Mucosa of descending colon (tissue), 3 donors: Measurements from ENCODE around the gene KHDC4. TPM values are rescaled to one million over a fixed set of nuclear protein-coding genes. Genes with fewer than 3 reads are reported as not detected.
A peak's percentile ranks its signal among the peaks of the same experiment; 100 is the strongest.

Source experiments
- ATAC-seq: fragments of 200-7000 bp; cut with Tn5 transposase; one replicate; pipeline ENCODE4 v1.9.1; 2020; ENCODE audit warnings: mild to moderate bottlenecking, moderate library complexity
- DNase-seq, 3 donors: peaks; one replicate each; pipeline ENCODE4 v3.0.0-alpha.2; 2020
- H3K36me3 ChIP-seq: fragments of 200-600 bp; one replicate; pipeline ENCODE4 v1.8.0; 2021; ENCODE audit warnings: low read depth, mild to moderate bottlenecking
- H3K4me1 ChIP-seq: fragments of 200-600 bp; one replicate; pipeline ENCODE4 v1.8.0; 2021; ENCODE audit warnings: low read depth, mild to moderate bottlenecking
- H3K4me3 ChIP-seq: fragments of 200-600 bp; one replicate; pipeline ENCODE4 v1.8.0; 2021; ENCODE audit warnings: mild to moderate bottlenecking
- H3K9me3 ChIP-seq: fragments of 200-600 bp; one replicate; pipeline ENCODE4 v1.8.0; 2021; ENCODE audit warnings: mild to moderate bottlenecking
- CTCF ChIP-seq: fragments of 200-600 bp; IDR thresholded peaks from one replicate; pipeline ENCODE4 v1.8.0; 2022; ENCODE audit warnings: antibody characterized with exemption, mild to moderate bottlenecking
- intact Hi-C, 2 donors: fragments of 100-400 bp; cut with DNase I in 1 of 2; cut with micrococcal nuclease in 1 of 2; formaldehyde crosslinking; loops; one replicate each; pipeline versions ENCODE4 v1.11.0 to v1.11.1; 2022; cut with DNase I, micrococcal nuclease
- total RNA-seq, 3 donors: library from RNA; stranded (reverse); fragmentation: NEBNext Ultra II Directional in 2 of 3; extraction: Animal tissue kit (Norgen Biotek cat#: 25700) in 2 of 3; gene quantifications; one replicate each; pipeline versions ENCODE4 v1.2.1 to v1.2.4, GENCODE V29; 2021 to 2023
- donor health status: DM: no; HTN: no; CAD: no; lungs with moderate emphysema.
- donor health status: DM: no; HTN: no; CAD: no.
- donor health status: DM: no; HTN: yes; CAD: no.

KHDC4 gene
- total RNA-seq, 3 donors from 2014 or later, result 52.9 to 59.5 (median 58.6) TPM

- TF ChIP-seq CTCF, result no peak
- no peaks in the 10 kb centered on the region for H3K36me3 ChIP-seq
- DNase-seq, result peak; percentile 43 to 56 (median 50)
- no peaks in the 10 kb centered on the region for H3K9me3 ChIP-seq
- intact Hi-C loops, result no loop called here
- no peak overlapping the region for H3K4me3 ChIP-seq
- ATAC-seq, result peak; percentile 37
- peaks cover 24% of the 10 kb centered on the region for H3K4me1 ChIP-seq
Measured at GRCh38 chr1:155979597-155980343, 45.6 kb upstream of the KHDC4 start.

GRCh38 chr1:155978973-155979429 lies 44.8 kb upstream of the KHDC4 start:
- peak; percentile 49 to 65 (median 55) for DNase-seq
- Histone ChIP-seq H3K36me3 (no peaks in the 10 kb centered on the region), H3K4me3 (peak overlapping the region; percentile 74), H3K9me3 (no peaks in the 10 kb centered on the region), H3K4me1 (peaks cover 24% of the 10 kb centered on the region)
- ATAC-seq, result peak; percentile 48
- intact Hi-C loops, result no loop called here
- TF ChIP-seq CTCF, result no peak

GRCh38 chr1:155978325-155978972 lies 44.2 kb upstream of the KHDC4 start, which contains the start of gene ARHGEF2:
Gene ARHGEF2, minus strand, starts transcription at chr1:155978547. Its CDS starts 120 bp downstream, at chr1:155978427.
- H3K4me1 ChIP-seq, result peaks cover 24% of the 10 kb centered on the region
- no peaks in the 10 kb centered on the region for H3K9me3 ChIP-seq
- peak; percentile 80 for ATAC-seq
- peak; percentile 87 to 95 (median 89) for DNase-seq
- H3K4me3 ChIP-seq, result peak within 1 kb of the TSS; percentile 74
- no peak for TF ChIP-seq CTCF
- intact Hi-C loops, result no loop called here
- H3K36me3 ChIP-seq, result no peaks in the 10 kb centered on the region

- H3K4me3 ChIP-seq, result peak overlapping the region; percentile 74
- peak; percentile 42 for ATAC-seq
- DNase-seq, result peak in 2 of 3 donors; percentile 49 to 70
- intact Hi-C loops, result no loop called here
- no peaks in the 10 kb centered on the region for H3K36me3 ChIP-seq
- H3K9me3 ChIP-seq, result no peaks in the 10 kb centered on the region
- peaks cover 26% of the 10 kb centered on the region for H3K4me1 ChIP-seq
- no peak for TF ChIP-seq CTCF
Measured at GRCh38 chr1:155977690-155978324, 43.6 kb upstream of the KHDC4 start.

- peaks cover 26% of the 10 kb centered on the region for H3K4me1 ChIP-seq
- intact Hi-C loops, result no loop called here
- H3K9me3 ChIP-seq, result no peaks in the 10 kb centered on the region
- no peak for DNase-seq
- peak; percentile 27 for ATAC-seq
- TF ChIP-seq CTCF, result no peak
- H3K36me3 ChIP-seq, result no peaks in the 10 kb centered on the region
- H3K4me3 ChIP-seq, result peak overlapping the region; percentile 74
Measured at GRCh38 chr1:155976913-155977689, 42.9 kb upstream of the KHDC4 start.
